Muscle of arm (tissue), 12 donors: Measurements from ENCODE around the gene IFITM1. TPM values are rescaled to one million over a fixed set of nuclear protein-coding genes. Genes with fewer than 3 reads are reported as not detected.
"Not testable (repeated sequence)": the region's sequence is repeated elsewhere in the genome, so short reads cannot be mapped to it uniquely, and the experiment has no call there.

Experiments used
- DNase-seq: peaks from one replicate; pipeline ENCODE4 v3.0.0-alpha.2; 2013
- polyA plus RNA-seq, 12 donors: library from polyadenylated mRNA; unstranded; fragments of 120-200 nt; gene quantifications; one replicate each; pipeline ENCODE4 v1.2.1, GENCODE V29; 2013; ENCODE audit not compliant: insufficient read length in 12 of 12

Gene IFITM1
- polyA plus RNA-seq, 12 donors = 9.9 to 21.3 (median 14.1) TPM; not detected in 2

DNA sequence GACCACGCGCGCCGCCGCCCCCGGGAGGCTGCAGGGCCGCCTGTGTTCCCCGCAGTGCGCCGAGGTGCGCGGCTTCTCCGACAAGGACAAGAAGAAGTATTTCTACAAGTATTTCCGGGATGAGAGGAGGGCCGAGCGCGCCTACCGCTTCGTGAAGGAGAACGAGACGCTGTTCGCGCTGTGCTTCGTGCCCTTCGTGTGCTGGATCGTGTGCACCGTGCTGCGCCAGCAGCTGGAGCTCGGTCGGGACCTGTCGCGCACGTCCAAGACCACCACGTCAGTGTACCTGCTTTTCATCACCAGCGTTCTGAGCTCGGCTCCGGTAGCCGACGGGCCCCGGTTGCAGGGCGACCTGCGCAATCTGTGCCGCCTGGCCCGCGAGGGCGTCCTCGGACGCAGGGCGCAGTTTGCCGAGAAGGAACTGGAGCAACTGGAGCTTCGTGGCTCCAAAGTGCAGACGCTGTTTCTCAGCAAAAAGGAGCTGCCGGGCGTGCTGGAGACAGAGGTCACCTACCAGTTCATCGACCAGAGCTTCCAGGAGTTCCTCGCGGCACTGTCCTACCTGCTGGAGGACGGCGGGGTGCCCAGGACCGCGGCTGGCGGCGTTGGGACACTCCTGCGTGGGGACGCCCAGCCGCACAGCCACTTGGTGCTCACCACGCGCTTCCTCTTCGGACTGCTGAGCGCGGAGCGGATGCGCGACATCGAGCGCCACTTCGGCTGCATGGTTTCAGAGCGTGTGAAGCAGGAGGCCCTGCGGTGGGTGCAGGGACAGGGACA lies 32.9 kb upstream of the IFITM1 start:
- no peak for DNase-seq

DNA sequence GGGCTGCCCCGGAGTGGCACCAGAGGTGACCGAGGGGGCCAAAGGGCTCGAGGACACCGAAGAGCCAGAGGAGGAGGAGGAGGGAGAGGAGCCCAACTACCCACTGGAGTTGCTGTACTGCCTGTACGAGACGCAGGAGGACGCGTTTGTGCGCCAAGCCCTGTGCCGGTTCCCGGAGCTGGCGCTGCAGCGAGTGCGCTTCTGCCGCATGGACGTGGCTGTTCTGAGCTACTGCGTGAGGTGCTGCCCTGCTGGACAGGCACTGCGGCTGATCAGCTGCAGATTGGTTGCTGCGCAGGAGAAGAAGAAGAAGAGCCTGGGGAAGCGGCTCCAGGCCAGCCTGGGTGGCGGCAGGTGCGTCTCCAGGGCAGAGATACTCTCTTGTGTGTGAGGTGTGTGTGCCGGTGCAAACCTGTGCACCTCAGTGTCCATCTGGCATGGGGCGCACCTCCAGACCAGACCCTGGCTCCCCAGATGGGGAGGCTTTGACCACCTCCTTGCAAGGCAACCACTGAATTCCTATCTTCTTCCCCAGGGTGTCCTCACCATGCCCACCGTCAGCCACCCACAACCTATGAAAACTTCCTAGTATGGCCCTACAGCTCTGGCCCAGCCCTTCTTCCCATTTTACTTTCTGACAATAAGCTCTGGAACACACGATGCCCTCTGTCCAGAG lies 32.2 kb upstream of the IFITM1 start:
- no peak for DNase-seq

DNA sequence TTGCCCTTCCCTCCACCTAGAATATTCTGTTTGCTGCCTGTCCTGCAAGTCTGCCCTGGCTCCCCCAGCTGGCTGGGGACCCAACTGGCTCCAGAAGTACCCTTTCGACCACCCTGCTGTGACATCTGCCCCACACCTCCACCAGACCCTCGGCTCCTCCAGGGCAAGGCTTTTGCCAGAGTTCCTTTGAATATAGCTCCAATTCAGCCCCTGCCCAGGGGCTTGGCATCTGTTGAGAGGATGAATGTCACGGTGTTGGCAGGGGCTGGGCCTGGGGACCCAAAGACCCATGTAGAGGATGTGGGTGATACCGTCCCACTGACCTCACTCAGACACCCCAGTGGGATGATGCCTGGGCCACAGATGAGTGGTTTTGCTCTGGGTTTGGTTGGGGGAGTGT lies 31.7 kb upstream of the IFITM1 start:
- no peak for DNase-seq

DNA sequence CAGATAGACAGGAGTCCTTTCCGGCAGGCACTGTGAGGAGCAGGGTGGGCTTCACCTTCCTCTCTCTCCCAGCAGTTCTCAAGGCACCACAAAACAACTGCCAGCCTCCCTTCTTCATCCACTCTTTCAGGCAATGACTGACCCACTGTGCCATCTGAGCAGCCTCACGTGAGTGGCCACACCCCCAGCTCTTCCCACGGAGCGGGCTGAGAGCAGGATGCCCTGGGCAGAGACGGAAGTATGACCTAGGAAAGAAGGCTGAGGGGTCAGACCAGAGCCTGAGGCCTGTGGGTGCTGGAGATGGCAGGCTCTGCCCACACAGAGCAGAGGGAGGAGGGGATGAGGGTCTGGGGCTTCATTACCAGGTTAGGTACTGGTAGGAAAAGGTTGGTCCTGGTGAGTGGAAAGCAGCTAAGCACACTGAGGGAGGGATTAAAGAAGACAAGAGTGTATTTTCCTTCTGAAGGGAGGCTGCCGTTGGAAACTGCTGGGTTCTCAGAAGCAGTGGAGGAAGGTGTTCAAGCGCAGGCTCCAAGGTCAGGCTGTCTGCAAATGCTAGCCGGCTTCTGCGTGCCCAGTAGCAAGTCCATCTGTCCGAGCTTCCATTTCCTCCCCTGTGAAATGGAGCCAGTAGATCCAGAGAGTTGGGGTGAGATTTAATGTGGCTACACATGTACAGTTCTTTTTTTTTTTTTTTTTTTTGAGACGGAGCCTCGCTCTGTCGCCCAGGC lies 31.0 kb upstream of the IFITM1 start:
- DNase-seq = no peak

DNA sequence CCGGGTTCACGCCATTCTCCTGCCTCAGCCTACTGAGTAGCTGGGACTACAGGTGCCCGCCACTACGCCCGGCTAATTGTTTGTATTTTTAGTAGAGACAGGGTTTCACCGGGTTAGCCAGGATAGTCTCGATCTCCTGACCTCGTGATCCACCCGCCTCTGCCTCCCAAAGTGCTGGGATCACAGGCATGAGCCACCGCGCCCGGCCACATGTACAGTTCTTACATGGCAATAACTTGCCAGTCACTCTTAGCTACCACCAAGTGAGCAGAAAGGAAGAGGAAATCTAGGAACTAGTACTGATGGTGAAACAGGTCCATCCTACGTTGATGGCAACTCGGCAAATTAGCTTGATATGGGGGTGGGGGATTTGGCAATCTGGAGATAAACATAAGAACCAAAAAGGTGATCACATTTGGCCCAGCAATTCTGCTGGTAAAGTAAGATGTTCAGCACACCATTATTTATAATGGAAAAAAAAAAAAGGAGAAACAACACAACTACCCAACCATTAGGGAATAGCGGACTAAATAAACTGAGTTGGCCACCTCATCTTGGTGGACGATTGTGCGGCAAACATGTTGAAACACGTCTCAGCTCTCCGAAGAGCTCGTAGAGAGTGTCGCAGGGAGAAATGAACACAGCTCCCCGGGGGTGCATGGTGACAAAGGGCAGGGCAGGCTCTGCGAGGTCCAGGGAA lies 30.3 kb upstream of the IFITM1 start:
- DNase-seq = no peak

DNA sequence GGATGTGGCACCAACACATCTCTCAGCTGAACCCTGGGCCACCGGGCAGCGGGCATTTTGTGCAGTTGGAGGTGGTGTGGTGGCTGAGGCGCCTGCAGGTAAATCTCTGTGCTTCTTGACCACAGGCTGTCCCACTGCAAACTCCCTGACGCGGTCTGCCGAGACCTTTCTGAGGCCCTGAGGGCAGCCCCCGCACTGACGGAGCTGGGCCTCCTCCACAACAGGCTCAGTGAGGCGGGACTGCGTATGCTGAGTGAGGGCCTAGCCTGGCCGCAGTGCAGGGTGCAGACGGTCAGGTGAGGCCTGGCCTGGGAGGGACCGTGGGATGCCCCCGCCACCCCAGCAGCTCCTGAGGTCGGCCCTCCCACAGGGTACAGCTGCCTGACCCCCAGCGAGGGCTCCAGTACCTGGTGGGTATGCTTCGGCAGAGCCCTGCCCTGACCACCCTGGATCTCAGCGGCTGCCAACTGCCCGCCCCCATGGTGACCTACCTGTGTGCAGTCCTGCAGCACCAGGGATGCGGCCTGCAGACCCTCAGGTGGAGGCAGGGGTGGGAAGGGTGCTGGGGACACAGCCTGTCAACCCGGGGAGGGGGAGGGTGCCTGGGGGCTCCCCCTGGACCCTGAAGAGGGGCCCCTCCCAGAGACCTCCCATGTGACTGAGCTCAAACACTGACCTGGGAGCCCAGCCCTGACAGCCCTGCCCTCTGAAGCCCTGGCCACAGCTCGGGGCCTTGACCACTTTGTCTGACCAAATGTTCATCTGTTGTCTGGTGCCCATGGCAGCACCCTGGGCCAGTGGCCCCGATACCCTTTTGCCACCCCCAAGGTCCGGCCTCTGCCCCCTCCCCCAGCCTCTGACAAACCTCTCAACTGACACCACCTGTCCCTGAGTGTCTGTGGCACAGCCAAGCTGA lies 29.5 kb upstream of the IFITM1 start:
- DNase-seq = no peak

DNA sequence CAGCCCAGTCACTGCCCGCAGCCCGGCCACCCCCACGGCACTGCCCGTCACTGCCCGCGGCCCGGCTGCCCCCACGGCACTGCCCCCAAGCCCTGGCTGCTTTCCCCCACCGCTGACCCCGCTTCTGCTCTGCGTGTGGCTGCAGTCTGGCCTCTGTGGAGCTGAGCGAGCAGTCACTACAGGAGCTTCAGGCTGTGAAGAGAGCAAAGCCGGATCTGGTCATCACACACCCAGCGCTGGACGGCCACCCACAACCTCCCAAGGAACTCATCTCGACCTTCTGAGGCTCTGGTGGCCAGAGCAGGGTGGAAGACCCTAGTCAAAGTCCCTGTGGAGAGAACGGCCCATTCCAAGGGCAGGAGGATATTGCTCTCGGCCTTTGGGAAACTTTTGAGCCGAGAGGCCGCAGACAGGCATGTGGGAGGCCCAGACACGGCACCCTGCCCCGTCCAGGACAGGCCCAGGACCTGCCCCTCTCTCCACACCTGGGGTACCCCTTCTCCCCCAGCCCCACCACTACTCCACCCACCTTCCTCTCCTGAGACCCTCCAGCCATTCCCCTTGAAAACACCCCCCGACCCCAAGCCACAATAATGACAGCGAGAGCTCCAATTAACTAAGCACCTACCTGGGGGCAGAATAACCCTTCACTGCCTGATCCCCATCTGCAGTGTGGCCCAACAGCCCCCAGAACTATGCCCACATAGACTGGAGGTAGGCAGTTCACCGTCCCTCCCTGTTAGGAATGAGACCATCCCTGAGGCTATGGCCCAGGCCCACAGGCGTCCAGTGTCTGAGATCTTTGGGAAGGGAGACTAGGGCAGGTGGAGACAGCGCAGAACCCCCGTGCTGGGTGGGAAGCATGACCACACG lies 28.6 kb upstream of the IFITM1 start:
- DNase-seq = no peak

DNA sequence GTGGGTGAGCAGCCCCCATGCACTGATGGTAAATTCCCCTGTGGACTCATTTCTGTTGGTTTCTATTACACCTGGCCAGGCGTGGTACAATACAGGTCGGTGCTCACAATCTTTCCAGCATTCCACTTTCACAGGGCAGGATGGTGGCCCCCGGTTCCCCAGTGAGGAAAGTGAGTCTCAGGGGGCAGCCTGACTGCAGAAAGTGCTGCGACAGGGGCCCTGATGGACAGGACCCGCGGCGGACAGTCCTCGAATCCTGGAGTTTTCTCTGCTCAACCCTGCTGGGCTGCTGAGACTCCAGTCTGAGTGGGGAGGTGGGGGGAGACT lies 28.0 kb upstream of the IFITM1 start:
- DNase-seq = no peak

DNA sequence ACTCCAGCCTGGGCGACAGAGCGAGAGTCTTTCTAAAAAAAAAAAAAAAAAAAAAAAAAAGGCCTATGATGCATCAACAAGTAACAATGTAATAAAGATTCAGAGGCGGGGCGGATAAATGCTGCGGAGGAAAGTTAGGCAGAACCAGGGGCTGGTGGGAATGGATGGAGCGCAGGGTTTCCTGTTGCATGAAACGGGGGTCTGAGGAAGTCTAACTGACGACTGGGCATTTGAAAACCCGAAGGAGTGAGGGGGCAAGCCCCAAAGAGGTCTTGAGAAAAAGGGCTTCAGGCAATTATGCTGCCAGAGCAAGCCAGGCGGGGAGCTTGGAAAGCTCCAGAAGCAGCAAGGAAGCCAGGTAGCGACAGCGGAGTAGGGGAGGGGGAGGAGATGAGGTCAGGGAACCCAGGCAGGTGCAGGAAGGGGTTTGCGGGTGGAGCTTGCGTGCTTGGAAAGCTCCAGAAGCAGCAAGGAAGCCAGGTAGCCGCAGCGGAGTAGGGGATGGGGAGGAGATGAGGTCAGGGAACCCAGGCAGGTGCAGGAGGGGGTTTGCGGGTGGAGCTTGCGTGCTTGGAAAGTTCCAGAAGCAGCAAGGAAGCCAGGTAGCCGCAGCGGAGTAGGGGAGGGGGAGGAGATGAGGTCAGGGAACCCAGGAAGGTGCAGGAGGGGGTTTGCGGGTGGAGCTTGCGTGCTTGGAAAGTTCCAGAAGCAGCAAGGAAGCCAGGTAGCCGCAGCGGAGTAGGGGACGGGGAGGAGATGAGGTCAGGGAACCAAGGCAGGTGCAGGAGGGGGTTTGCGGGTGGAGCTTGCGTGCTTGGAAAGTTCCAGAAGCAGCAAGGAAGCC lies 26.6 kb upstream of the IFITM1 start:
- DNase-seq = not testable (repeated sequence)

DNA sequence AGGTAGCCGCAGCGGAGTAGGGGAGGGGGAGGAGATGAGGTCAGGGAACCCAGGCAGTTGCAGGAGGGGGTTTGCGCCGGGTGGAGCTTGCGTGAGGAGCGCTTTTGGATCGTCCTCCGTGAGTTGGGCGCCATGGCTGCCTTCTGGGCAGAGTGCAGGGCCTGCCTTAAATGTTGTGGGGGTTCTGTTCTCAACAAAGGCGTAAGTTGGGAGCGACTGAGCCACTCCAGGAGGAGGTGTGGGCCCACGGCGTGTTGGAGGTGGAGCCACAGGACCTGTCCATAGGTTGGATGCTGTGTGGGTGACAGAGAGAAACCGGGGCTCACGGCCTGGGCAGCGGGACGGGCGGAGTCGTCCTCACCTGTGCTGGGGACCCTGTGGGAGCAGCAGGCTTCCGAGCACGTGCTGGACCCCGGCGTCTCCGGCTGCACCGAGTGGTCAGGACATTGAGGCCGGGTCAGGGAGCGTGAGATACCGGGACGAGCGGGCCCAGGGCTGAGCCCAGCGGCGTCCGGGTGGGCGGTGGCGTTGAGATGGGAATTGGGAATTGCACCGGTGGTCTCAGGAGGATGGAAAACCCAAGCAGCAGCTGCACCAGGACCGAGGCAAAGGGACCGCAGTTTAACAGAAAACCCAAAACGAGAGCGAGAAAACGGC lies 25.9 kb upstream of the IFITM1 start:
- no peak for DNase-seq

DNA sequence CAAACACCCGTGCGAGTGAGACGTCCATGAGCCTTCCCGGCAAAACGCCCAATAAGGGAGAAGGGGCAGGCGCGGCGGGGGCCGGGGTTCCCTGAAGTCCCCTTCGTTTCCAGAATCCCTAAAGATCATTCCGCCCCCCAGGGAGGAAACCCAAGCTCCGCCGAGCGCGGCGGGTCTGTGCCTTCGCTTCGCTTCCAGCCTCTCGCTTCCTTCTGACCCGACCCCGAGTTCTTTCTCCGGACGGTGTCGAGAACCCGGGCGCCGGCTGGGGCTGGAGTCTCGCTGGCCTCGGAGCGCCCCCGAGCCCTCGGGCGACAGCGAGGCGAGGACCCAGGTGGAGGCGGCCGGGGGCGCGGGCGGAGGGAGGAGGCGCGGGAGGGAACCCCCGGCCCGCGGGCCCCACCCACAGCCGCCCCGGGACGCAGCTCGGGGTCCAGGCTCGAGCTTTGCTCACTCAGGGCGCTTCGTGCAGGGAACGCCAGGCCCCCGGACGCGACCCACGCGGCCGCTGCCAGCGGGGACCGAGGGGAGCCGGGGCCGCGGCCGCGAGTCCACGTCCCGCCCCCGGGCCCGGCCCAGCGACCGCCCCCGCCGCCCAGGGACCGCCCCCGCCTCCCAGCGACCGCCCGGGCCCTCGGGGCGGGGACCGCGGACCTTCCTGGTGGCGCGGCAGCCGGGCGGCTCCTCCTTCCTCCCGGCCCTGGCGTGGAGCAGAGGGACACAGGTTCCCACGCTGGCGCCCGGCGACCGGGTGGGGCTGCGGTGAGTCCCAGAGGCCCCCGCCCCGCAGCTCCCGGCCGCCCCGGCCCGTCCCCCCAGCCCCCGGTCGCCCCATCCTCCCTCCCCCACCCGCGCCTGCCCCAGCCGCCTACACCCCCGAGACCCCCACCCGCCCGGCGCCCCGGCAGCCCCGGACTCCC lies 25.1 kb upstream of the IFITM1 start, which contains the start of gene PGGHG:
PGGHG (plus strand) TSS at position 649 of the 920 bp plus-strand sequence. CDS start 691 bp downstream, outside the sequence.
- no peak for DNase-seq

DNA sequence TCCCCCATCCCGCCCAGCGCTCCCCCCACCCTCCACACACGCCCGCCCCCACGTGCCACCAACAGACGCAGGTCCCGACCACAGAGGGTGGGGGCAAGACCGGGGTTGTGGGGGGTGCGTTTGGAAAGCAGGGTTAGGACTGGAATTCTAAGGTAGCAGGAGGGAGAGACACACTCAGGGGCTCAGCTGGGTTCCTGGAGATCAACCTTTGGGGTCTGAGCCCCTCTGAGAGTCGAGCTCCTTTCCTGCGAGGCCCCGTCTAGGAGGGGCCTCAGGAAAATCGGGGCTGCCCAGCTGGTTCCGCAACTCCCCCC lies 24.5 kb upstream of the IFITM1 start:
- no peak for DNase-seq

DNA sequence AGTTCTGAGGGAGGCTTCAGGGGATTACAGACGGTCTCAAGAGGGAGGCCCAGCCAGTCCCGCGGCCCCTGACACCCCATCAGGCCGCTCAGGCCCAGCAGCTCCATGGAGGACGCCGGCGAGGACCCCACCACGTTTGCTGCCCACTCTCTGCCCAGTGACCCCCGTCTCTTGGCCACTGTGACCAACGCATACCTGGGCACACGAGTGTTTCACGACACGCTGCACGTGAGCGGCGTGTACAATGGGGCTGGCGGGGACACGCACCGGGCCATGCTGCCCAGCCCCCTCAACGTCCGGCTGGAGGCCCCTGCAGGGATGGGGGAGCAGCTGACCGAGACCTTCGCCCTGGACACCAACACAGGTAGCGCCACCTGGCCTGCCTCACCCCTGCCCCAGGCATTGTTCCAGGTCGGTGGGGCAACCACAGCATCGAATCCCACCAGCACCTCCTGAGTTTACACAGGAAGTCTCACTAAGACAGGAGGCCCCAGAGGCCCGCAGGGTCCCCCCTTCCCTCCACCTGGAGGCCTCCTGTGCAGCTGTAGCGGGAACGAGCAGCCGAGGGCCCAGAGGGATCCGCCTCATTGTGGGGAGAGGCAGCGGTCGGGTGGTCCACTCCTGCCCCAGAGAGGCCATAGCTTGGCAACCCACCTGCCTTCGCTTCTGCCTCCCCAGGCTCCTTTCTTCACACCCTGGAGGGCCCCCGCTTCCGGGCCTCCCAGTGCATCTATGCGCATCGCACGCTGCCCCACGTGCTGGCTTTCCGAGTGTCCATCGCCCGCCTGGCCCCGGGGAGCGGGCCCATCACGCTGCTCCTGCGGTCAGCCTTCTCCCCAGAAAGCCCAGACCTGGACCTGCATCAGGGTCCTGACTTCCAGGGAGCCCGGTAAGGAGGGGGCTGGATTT lies 23.9 kb upstream of the IFITM1 start:
- DNase-seq = no peak

DNA sequence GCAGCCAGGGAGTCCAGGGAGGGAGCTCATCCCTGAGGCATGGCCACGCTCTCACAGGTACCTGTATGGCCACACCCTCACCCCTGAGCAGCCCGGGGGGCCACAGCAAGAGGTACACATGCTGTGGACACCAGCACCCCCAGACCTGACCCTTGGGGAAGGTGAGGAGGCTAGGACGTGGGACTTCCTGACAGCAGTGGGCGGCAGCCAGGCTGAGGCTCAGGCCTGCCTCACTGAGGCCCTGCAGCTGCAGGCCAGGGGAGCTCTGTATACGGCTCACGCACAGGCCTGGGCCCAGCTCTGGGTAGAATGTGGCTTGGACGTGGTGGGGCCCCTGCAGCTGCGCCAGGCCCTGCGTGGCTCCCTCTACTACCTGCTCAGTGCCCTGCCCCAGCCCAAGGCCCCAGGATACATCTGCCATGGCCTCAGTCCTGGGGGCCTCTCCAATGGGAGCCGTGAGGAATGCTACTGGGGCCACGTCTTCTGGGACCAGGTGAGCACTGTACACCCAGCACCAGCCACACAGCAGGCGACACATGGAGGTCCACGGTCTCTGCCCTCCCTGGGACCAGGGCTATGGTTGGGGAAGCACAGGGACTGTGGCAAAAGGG lies 23.1 kb upstream of the IFITM1 start:
- DNase-seq = no peak

DNA sequence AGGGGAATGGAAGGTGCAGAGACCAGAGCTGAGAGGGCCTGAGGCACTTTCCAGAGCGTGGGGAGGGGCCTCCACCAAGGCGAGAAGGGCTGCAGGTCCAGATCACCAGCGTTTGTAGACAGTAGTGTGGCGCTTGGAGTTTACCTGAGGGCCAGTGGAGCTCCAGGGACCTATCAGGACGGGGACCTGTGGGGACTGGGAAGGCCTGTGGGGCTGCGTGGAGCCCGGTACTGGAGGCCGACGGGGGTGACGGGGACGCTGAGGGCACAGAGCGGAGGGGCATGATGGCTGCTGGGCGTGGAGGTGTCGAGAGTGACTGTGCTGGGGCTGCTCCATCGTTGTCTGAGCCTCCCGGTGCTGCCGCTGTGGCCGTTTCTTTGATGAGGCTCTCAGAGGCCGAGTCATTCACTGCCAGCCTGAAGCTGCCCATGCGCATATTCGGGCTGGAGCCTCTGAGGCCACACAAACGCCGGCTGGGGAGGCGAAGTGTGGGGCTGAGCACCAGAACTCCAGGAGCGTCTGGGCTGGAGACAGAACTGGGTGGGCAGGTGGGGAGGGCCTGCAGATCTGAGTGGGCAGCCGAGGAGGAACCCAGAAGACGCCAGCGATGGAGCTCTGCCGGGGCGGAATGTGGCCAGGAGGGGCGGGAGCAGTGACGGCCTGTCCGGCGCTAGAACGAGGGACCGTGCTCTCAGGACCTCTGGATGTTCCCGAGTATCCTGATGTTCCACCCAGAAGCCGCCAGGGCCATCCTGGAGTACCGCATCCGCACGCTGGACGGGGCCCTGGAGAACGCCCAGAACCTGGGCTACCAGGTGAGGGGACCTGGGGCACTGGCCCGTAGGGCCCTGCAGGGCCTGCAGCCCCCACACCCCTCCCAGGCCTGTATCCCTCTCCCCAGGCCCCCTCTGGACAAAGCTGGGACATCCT lies 22.3 kb upstream of the IFITM1 start:
- no peak for DNase-seq
